ENCODE measurements around the gene INSRR. TPM values are rescaled to one million over a fixed set of nuclear protein-coding genes. Genes with fewer than 3 reads are reported as not detected.

INSRR gene
- polyA plus RNA-seq, 10 donors, result 0.20 to 0.54 (median 0.33) TPM

- no peak for DNase-seq
Observed at GRCh38 chr1:156851779-156852417, 7.0 kb downstream of the INSRR start.

GRCh38 chr1:156849151-156849496 lies 9.8 kb downstream of the INSRR start:
- no peak for DNase-seq

GRCh38 chr1:156848461-156849150 lies 10.3 kb downstream of the INSRR start:
- peak in 1 of 3 donors; percentile 44 for DNase-seq

- no peak for DNase-seq
Observed at GRCh38 chr1:156847591-156848460, 11.1 kb downstream of the INSRR start.

- DNase-seq, result no peak
Observed at GRCh38 chr1:156846643-156847042, 12.3 kb downstream of the INSRR start.

GRCh38 chr1:156845953-156846545 lies 12.9 kb downstream of the INSRR start:
- no peak for DNase-seq

GRCh38 chr1:156845055-156845952 lies 13.6 kb downstream of the INSRR start:
- peak in 1 of 3 donors; percentile 26 for DNase-seq

- DNase-seq, result no peak
Observed at GRCh38 chr1:156844638-156845037, 14.3 kb downstream of the INSRR start.

GRCh38 chr1:156844102-156844501 lies 14.8 kb downstream of the INSRR start:
- no peak for DNase-seq

GRCh38 chr1:156842618-156843300 lies 16.2 kb downstream of the INSRR start:
- DNase-seq, result no peak

- no peak for DNase-seq
Observed at GRCh38 chr1:156841295-156841855, 17.5 kb downstream of the INSRR start.

- no peak for DNase-seq
Observed at GRCh38 chr1:156840898-156841279, 18.0 kb downstream of the INSRR start.

GRCh38 chr1:156840186-156840897 lies 18.6 kb downstream of the INSRR start:
- DNase-seq, result no peak

GRCh38 chr1:156839426-156840109 lies 19.3 kb downstream of the INSRR start:
- no peak for DNase-seq

- peak in 1 of 3 donors; percentile 39 for DNase-seq
Observed at GRCh38 chr1:156838972-156839371, 19.9 kb downstream of the INSRR start.

GRCh38 chr1:156836892-156837291 lies 22.0 kb downstream of the INSRR start:
- DNase-seq, result no peak

- no peak for DNase-seq
Observed at GRCh38 chr1:156836041-156836654, 22.8 kb downstream of the INSRR start.

GRCh38 chr1:156834322-156834721 lies 24.6 kb downstream of the INSRR start:
- DNase-seq, result no peak

- DNase-seq, result no peak
Observed at GRCh38 chr1:156833603-156834002, 25.3 kb downstream of the INSRR start.
